ENCODE data around the gene CRYL1. TPM values are rescaled to one million over a fixed set of nuclear protein-coding genes. Genes with fewer than 3 reads are reported as not detected.

The CRYL1 gene
- total RNA-seq, 1 experiment from 2014 or later: 5.9 TPM

DNA sequence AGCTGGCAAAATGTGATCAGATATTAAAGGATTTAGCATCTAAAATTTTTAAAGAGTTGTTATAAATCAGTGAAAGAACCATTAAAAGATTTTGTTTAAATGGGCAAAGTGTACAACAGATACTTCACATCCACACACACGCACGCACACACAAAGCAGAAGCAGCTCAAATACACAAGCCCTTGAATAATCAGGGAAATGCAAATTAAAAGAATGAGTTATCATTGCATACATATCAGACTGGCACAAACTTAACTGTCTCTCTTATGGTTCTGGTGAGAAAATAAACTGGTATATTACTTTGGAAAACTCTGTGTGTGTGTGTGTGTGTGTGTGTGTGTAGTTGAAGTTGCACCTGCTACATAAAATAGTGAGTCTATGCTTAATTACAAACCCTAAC, 59.3 kb downstream of the CRYL1 start:
- POLR2A ChIA-PET (ENCODE audit: low non-redundant PET): no interaction called here

DNA sequence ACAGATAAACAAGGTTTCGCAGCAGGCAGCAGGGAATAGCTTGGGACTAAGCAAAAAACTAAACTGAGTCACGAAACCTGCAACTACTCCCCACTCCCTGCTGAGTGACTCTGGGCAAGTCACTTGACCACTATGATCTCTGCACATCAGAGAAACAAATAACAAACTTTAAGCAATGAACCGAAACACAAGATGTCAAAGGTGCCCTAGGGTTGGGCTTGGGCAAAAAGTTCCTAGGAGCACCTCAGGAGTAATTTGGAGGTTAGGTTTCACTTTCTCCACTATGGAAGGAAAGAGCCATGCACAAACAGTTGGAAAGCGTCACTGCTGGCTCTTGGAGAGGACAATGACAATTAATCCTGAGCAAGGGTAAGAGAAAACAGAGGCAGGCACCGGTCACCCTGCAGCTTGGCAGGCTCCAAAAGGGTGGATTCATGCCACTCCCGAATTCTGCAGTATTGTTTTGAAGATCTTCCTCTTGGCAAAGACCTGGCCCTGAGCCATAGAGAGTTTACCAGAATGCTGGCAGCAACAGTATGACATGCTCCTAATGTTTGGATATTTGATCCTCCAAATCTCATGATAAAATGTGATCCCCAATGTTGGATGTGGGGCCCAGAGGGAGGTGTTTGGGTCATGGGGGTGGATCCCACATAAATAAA, 60.3 kb downstream of the CRYL1 start:
- Histone ChIP-seq H3K36me3 (ENCODE audit: insufficient read depth, low read length, poor library complexity, severe bottlenecking) (no peaks in the 10 kb centered on the region), H3K27me3 (replicated peaks; ENCODE audit: insufficient read depth, low read depth, low read length, poor library complexity) (no peaks in the 10 kb centered on the region), H3K4me3 (ENCODE audit: low read depth, low read length, poor library complexity, severe bottlenecking) (no peak overlapping the region), H3K4me1 (ENCODE audit: insufficient read depth, low read length, poor library complexity, severe bottlenecking) (peaks cover 24% of the 10 kb centered on the region), H3K27ac (ENCODE audit: low read depth, low read length, poor library complexity, severe bottlenecking) (no peak overlapping the region), H3K9me3 (ENCODE audit: low read depth, low read length, poor library complexity, severe bottlenecking) (no peaks in the 10 kb centered on the region)
- ChIA-PET CTCF (no interaction called here), POLR2A (ENCODE audit: low non-redundant PET) (no interaction called here)
- BruUV-seq (replicated peaks): no TSS peak
- intact Hi-C loops (cut with micrococcal nuclease; ENCODE audit: unreplicated experiment): no loop called here
- TF ChIP-seq, protein P1, sequence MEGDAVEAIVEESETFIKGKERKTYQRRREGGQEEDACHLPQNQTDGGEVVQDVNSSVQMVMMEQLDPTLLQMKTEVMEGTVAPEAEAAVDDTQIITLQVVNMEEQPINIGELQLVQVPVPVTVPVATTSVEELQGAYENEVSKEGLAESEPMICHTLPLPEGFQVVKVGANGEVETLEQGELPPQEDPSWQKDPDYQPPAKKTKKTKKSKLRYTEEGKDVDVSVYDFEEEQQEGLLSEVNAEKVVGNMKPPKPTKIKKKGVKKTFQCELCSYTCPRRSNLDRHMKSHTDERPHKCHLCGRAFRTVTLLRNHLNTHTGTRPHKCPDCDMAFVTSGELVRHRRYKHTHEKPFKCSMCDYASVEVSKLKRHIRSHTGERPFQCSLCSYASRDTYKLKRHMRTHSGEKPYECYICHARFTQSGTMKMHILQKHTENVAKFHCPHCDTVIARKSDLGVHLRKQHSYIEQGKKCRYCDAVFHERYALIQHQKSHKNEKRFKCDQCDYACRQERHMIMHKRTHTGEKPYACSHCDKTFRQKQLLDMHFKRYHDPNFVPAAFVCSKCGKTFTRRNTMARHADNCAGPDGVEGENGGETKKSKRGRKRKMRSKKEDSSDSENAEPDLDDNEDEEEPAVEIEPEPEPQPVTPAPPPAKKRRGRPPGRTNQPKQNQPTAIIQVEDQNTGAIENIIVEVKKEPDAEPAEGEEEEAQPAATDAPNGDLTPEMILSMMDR (conservative IDR thresholded peaks at IDR 0.05; ENCODE audit: low read depth, low read length): no peak
- no peak for TF ChIP-seq EZH2 (IDR thresholded peaks at IDR 0.05; ENCODE audit: borderline replicate concordance, low read depth, low read length, poor library complexity, severe bottlenecking)
- DNase-seq (ENCODE audit: low spot score): peak; percentile 23

More for the DNA sequence above, 59.3 kb downstream of the CRYL1 start:
- no peak overlapping the region for H3K27ac ChIP-seq (ENCODE audit: low read depth, low read length, poor library complexity, severe bottlenecking)
- DNase-seq (ENCODE audit: low spot score): no peak
- CTCF ChIA-PET: no interaction called here
- BruUV-seq (replicated peaks): no TSS peak
- peaks cover 14% of the 10 kb centered on the region for H3K4me1 ChIP-seq (ENCODE audit: insufficient read depth, low read length, poor library complexity, severe bottlenecking)
- TF ChIP-seq EZH2 (IDR thresholded peaks at IDR 0.05; ENCODE audit: borderline replicate concordance, low read depth, low read length, poor library complexity, severe bottlenecking): no peak
- TF ChIP-seq, protein P1 (conservative IDR thresholded peaks at IDR 0.05; ENCODE audit: low read depth, low read length): no peak
- H3K4me3 ChIP-seq (ENCODE audit: low read depth, low read length, poor library complexity, severe bottlenecking): no peak overlapping the region
- intact Hi-C loops (cut with micrococcal nuclease; ENCODE audit: unreplicated experiment): no loop called here
- H3K9me3 ChIP-seq (ENCODE audit: low read depth, low read length, poor library complexity, severe bottlenecking): no peaks in the 10 kb centered on the region
- no peaks in the 10 kb centered on the region for H3K27me3 ChIP-seq (replicated peaks; ENCODE audit: insufficient read depth, low read depth, low read length, poor library complexity)
- H3K36me3 ChIP-seq (ENCODE audit: insufficient read depth, low read length, poor library complexity, severe bottlenecking): no peaks in the 10 kb centered on the region

DNA sequence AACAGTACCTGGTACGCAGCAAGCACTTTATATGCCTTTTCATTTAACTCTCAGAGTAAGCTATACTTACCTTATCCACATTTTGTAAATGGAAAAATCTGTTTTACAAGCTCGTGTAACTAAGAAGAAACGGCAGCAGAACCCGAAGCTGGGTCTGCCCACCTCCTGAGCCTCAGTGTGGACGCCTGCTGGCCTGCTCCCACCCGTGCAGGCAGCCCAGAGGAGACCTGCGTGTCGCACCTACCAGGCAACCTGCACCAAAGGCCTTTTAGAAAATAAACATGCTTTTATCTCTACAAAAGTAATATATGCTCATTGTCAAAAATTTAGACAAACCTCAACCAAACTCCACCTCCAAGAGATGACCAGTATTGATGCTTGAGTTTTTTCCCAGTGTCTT, 62.7 kb downstream of the CRYL1 start:
- no peak for DNase-seq (ENCODE audit: low spot score)
- Histone ChIP-seq H3K4me3 (ENCODE audit: low read depth, low read length, poor library complexity, severe bottlenecking) (no peak overlapping the region), H3K4me1 (ENCODE audit: insufficient read depth, low read length, poor library complexity, severe bottlenecking) (peaks cover 27% of the 10 kb centered on the region), H3K27ac (ENCODE audit: low read depth, low read length, poor library complexity, severe bottlenecking) (no peak overlapping the region), H3K9me3 (ENCODE audit: low read depth, low read length, poor library complexity, severe bottlenecking) (no peaks in the 10 kb centered on the region), H3K27me3 (replicated peaks; ENCODE audit: insufficient read depth, low read depth, low read length, poor library complexity) (no peaks in the 10 kb centered on the region), H3K36me3 (ENCODE audit: insufficient read depth, low read length, poor library complexity, severe bottlenecking) (no peaks in the 10 kb centered on the region)
- POLR2A ChIA-PET (ENCODE audit: low non-redundant PET): no interaction called here
- no TSS peak for BruUV-seq (replicated peaks)
- intact Hi-C loops (cut with micrococcal nuclease; ENCODE audit: unreplicated experiment): no loop called here
- TF ChIP-seq, protein P1 (conservative IDR thresholded peaks at IDR 0.05; ENCODE audit: low read depth, low read length): no peak
- TF ChIP-seq EZH2 (IDR thresholded peaks at IDR 0.05; ENCODE audit: borderline replicate concordance, low read depth, low read length, poor library complexity, severe bottlenecking): no peak
- CTCF ChIA-PET: no interaction called here

Measured in A673 (cell line).